ENCODE results near the gene MRPS9. TPM values are rescaled to one million over a fixed set of nuclear protein-coding genes. Genes with fewer than 3 reads are reported as not detected.

Gene MRPS9
- total and polyA plus RNA-seq, 9 of the 15 experiments (the other 6 are each of a cell fraction or from before 2014, with no cell fraction given), result 46.2 to 143 (median 65.6) TPM

- DNase-seq (ENCODE audit: extremely low read depth in 1 of 4, low spot score in 3 of 4), result no peak
- Histone ChIP-seq H3K4me3 (no peak overlapping the region), H3K9me3 (replicated peaks; ENCODE audit: control insufficient read depth, insufficient read depth, low read depth, low read length) (no peaks in the 10 kb centered on the region), H4K20me1 (replicated peaks; ENCODE audit: control insufficient read depth, insufficient read depth, low read length) (no peaks in the 10 kb centered on the region), H3K27me3 (ENCODE audit: control insufficient read depth in 2 of 2, insufficient read depth in 2 of 2, low read length in 2 of 2) (no peaks in the 10 kb centered on the region), H3K9me1 (ENCODE audit: control insufficient read depth, insufficient read depth, low read length) (no peaks in the 10 kb centered on the region), H3K4me2 (ENCODE audit: insufficient read depth, low read length) (no peak overlapping the region), H3K9ac (ENCODE audit: insufficient read depth in 1 of 2, low read depth in 2 of 2, low read length in 2 of 2) (no peak overlapping the region), H2AFZ (ENCODE audit: low read depth, low read length) (no peak overlapping the region), H3K4me1 (replicated peaks in 1 of 2; ENCODE audit: control insufficient read depth in 2 of 2, insufficient read depth in 2 of 2, low read length in 2 of 2) (no peaks in the 10 kb centered on the region), H3K79me2 (ENCODE audit: control insufficient read depth, insufficient read depth, low read length) (no peaks in the 10 kb centered on the region), H3K27ac (ENCODE audit: extremely low read depth, low read depth, low read length) (no peak overlapping the region), H3K36me3 (ENCODE audit: control insufficient read depth, insufficient read depth, low read length) (peaks cover 12% of the 10 kb centered on the region; the same call in 2 of the 3 replicates)
- 86% methylated on average over 8 of the region's 8 CpGs for WGBS (ENCODE audit: insufficient coverage, low coverage, missing lambda C conversion rate)
- CTCF ChIA-PET (ENCODE audit: low intra/inter-chr PET ratio), result no interaction called here
- in situ Hi-C loops (cut with MboI) (no loop called here), intact Hi-C loops (cut with micrococcal nuclease) (no loop called here)
- TF ChIP-seq TOE1 (IDR thresholded peaks at IDR 0.05; ENCODE audit: borderline replicate concordance), result no peak
- no peak for TF ChIP-seq TOE1 (CRISPR knock-in tag; IDR thresholded peaks at IDR 0.05; ENCODE audit: borderline replicate concordance, low read depth)
- POLR2A ChIA-PET, result no interaction called here
- no peak for ATAC-seq
- BruUV-seq (replicated peaks), result no TSS peak
- FAIRE-seq, result no peak
Observed at GRCh38 chr2:105082107-105082506, 44.2 kb downstream of the MRPS9 start.

DNA sequence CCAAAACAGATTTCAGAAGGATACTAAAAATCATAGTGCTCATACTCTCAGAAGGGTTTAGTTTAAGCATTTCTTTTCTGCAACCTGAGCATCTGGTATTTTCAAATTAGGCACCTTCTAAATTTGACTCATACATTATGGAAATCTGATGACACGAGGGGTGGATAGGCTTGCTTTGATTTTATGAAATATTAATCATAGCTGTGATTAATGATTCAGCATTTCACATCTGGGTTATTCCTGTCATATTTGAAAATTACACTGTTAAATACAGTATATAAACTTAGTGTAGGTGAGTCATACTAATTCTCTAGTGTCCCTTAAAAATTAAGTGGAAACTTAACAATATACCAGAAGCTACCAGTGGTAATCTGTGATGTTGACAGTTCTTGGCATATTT is 47.7 kb downstream of the MRPS9 start:
- no peak overlapping the region for H3K4me2 ChIP-seq (ENCODE audit: insufficient read depth, low read length)
- peaks cover 21% of the 10 kb centered on the region for H3K36me3 ChIP-seq (ENCODE audit: control insufficient read depth, insufficient read depth, low read length)
- ATAC-seq (no peak), DNase-seq (ENCODE audit: extremely low read depth in 1 of 4, low spot score in 3 of 4) (no peak), FAIRE-seq (no peak)
- no peak overlapping the region for H3K27ac ChIP-seq (ENCODE audit: extremely low read depth, low read depth, low read length)
- 69% methylated on average over 1 of the region's 1 CpG for WGBS (ENCODE audit: insufficient coverage, low coverage, missing lambda C conversion rate)
- ChIA-PET CTCF (ENCODE audit: low intra/inter-chr PET ratio) (no interaction called here), POLR2A (no interaction called here)
- H3K9me3 ChIP-seq (replicated peaks; ENCODE audit: control insufficient read depth, insufficient read depth, low read depth, low read length), result no peaks in the 10 kb centered on the region
- intact Hi-C loops (cut with micrococcal nuclease), result no loop called here
- no peak overlapping the region for H3K4me3 ChIP-seq
- no peaks in the 10 kb centered on the region for H3K9me1 ChIP-seq (ENCODE audit: control insufficient read depth, insufficient read depth, low read length)
- TF ChIP-seq TRIM25 (IDR thresholded peaks at IDR 0.05; ENCODE audit: borderline replicate concordance) (no peak), RBM15 (IDR thresholded peaks at IDR 0.05; ENCODE audit: insufficient read depth, low read length) (no peak)
- H4K20me1 ChIP-seq (replicated peaks; ENCODE audit: control insufficient read depth, insufficient read depth, low read length), result no peaks in the 10 kb centered on the region
- BruUV-seq (replicated peaks), result no TSS peak
- H2AFZ ChIP-seq (ENCODE audit: low read depth, low read length), result no peak overlapping the region
- H3K79me2 ChIP-seq (ENCODE audit: control insufficient read depth, insufficient read depth, low read length), result no peaks in the 10 kb centered on the region
- no peaks in the 10 kb centered on the region for H3K4me1 ChIP-seq (replicated peaks in 1 of 2; ENCODE audit: control insufficient read depth in 2 of 2, insufficient read depth in 2 of 2, low read length in 2 of 2)
- in situ Hi-C loops (cut with MboI), result no loop called here
- no peak overlapping the region for H3K9ac ChIP-seq (ENCODE audit: insufficient read depth in 1 of 2, low read depth in 2 of 2, low read length in 2 of 2)
- H3K27me3 ChIP-seq (ENCODE audit: control insufficient read depth in 2 of 2, insufficient read depth in 2 of 2, low read length in 2 of 2), result no peaks in the 10 kb centered on the region

All from K562 (cell line).